Parathyroid adenoma (tissue), 2 donors: ENCODE data around the gene CTCF.

Experiments used
- H2AFZ ChIP-seq: fragments of 300-600 bp; sonication (generic); one replicate; pipeline ENCODE4 v1.7.0; 2017; ENCODE audit warnings: antibody characterized with exemption, mild to moderate bottlenecking
- H3K27ac ChIP-seq: fragments of 300-600 bp; sonication (generic); one replicate; pipeline ENCODE4 v1.7.0; 2017
- H3K27me3 ChIP-seq: fragments of 300-600 bp; sonication (generic); one replicate; pipeline ENCODE4 v1.7.0; 2017; ENCODE audit warnings: low read length; ENCODE audit not compliant: control insufficient read depth, insufficient read depth
- H3K36me3 ChIP-seq: fragments of 300-600 bp; sonication (generic); one replicate; pipeline ENCODE4 v1.7.0; 2017; ENCODE audit warnings: low read length; ENCODE audit not compliant: control insufficient read depth, insufficient read depth
- H3K4me1 ChIP-seq: fragments of 300-600 bp; sonication (generic); one replicate; pipeline ENCODE4 v1.7.0; 2017; ENCODE audit warnings: control low read depth
- H3K4me2 ChIP-seq: fragments of 300-600 bp; sonication (generic); one replicate; pipeline ENCODE4 v1.7.0; 2017; ENCODE audit warnings: low read length
- H3K4me3 ChIP-seq: fragments of 300-600 bp; sonication (generic); one replicate; pipeline ENCODE4 v1.7.0; 2017; ENCODE audit warnings: low read depth, low read length
- H3K79me2 ChIP-seq: fragments of 300-600 bp; sonication (generic); one replicate; pipeline ENCODE4 v1.7.0; 2017; ENCODE audit warnings: control low read depth
- H3K9ac ChIP-seq: fragments of 300-600 bp; sonication (generic); one replicate; pipeline ENCODE4 v1.7.0; 2017; ENCODE audit warnings: mild to moderate bottlenecking
- H3K9me3 ChIP-seq: fragments of 300-600 bp; sonication (generic); one replicate; pipeline ENCODE4 v1.7.0; 2017; ENCODE audit warnings: low read length; ENCODE audit not compliant: control insufficient read depth
- TF ChIP-seq, protein P1 (sequence below): fragments of 300-600 bp; sonication (generic); IDR thresholded peaks from one replicate; pipeline ENCODE4 v1.7.0; 2017; ENCODE audit warnings: antibody characterized with exemption, mild to moderate bottlenecking
- donor health status: primary hyperparathyroidism.

The CTCF gene

DNA sequence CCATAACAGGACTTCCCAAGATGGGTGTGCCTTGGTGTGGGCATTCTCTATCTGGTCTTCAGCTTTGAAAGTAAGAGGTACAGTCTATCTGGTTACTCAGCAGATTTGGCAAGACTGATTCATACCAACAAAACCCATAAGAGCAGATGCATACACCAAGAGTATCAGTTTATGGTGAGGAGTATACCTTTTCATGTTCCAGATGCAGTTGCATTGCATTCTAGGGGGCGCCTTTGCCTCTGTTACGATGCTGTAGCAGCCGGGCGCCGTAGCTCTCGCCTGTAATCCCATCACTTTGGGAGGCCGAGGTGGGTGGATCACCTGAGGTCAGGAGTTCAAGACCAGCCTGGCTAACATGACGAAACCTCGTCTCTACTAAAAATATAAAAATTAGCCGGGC is 51.5 kb downstream of the CTCF start:
- Histone ChIP-seq H3K27me3 (no peaks in the 10 kb centered on the region), H3K9ac (no peak overlapping the region), H3K79me2 (peaks cover 12% of the 10 kb centered on the region), H3K4me3 (no peak overlapping the region), H3K4me2 (no peak overlapping the region), H3K27ac (no peak overlapping the region), H3K36me3 (no peaks in the 10 kb centered on the region), H3K4me1 (no peaks in the 10 kb centered on the region), H3K9me3 (no peaks in the 10 kb centered on the region), H2AFZ (no peak overlapping the region)
- TF ChIP-seq, protein P1, sequence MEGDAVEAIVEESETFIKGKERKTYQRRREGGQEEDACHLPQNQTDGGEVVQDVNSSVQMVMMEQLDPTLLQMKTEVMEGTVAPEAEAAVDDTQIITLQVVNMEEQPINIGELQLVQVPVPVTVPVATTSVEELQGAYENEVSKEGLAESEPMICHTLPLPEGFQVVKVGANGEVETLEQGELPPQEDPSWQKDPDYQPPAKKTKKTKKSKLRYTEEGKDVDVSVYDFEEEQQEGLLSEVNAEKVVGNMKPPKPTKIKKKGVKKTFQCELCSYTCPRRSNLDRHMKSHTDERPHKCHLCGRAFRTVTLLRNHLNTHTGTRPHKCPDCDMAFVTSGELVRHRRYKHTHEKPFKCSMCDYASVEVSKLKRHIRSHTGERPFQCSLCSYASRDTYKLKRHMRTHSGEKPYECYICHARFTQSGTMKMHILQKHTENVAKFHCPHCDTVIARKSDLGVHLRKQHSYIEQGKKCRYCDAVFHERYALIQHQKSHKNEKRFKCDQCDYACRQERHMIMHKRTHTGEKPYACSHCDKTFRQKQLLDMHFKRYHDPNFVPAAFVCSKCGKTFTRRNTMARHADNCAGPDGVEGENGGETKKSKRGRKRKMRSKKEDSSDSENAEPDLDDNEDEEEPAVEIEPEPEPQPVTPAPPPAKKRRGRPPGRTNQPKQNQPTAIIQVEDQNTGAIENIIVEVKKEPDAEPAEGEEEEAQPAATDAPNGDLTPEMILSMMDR, result no peak

DNA sequence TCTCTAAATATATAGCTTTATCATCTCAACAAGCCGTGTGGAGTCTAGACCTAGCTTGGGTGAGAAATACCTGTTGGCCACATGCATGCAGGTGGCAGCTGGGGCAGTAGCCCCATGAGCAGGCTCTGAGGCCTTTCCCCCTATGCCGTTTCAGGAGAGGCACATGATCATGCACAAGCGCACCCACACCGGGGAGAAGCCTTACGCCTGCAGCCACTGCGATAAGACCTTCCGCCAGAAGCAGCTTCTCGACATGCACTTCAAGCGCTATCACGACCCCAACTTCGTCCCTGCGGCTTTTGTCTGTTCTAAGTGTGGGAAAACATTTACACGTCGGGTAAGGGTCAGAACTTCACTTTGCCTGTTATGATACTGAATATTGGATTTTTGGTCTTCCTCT is 65.9 kb downstream of the CTCF start:
- Histone ChIP-seq H3K4me1 (peaks cover 5% of the 10 kb centered on the region), H3K79me2 (no peaks in the 10 kb centered on the region), H3K27ac (no peak overlapping the region), H2AFZ (no peak overlapping the region), H3K27me3 (no peaks in the 10 kb centered on the region), H3K9me3 (no peaks in the 10 kb centered on the region), H3K9ac (no peak overlapping the region), H3K4me2 (no peak overlapping the region), H3K4me3 (no peak overlapping the region), H3K36me3 (no peaks in the 10 kb centered on the region)
- TF ChIP-seq, protein P1, result no peak

DNA sequence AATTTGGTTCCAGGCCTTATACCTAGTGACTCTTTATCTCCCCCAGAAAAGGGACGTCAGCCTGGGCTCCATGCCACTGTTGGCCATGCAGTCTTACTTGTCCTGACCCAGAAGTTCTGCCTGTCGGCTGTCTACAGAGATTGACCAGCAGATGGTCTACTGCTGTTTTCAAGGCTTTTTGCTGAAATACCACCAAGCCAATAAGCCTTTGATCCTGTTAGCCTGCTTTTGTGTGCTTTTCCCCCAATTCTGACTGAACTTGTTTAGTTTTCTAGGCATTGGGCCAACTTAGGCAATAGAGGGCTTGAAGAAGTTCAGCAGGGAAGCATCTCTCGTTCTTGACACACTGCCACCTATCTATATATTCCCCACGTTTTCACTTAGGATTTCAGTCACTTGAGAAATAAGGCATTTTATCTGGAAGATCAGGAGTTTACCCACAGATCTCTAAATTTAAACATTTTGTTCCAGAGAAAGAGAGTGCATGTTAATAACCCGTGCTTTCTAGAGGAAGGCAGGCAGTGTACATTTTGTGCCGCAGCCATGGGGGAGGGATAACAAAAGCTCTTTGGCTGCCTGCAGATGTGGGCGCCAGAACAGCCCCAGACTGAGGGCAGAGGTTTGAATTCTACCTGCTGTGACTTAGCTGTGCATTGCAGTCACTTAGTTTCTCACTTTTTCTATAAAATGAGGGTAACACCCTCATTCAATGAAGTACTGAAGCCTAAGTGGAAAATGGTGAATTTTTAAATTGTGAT is 70.3 kb downstream of the CTCF start:
- Histone ChIP-seq H3K79me2 (no peaks in the 10 kb centered on the region), H3K27me3 (no peaks in the 10 kb centered on the region), H3K9me3 (no peaks in the 10 kb centered on the region), H3K4me2 (no peak overlapping the region), H3K36me3 (no peaks in the 10 kb centered on the region), H3K4me1 (peaks cover 6% of the 10 kb centered on the region), H2AFZ (no peak overlapping the region), H3K27ac (peak overlapping the region; percentile 42), H3K4me3 (no peak overlapping the region), H3K9ac (no peak overlapping the region)
- TF ChIP-seq, protein P1, result no peak

DNA sequence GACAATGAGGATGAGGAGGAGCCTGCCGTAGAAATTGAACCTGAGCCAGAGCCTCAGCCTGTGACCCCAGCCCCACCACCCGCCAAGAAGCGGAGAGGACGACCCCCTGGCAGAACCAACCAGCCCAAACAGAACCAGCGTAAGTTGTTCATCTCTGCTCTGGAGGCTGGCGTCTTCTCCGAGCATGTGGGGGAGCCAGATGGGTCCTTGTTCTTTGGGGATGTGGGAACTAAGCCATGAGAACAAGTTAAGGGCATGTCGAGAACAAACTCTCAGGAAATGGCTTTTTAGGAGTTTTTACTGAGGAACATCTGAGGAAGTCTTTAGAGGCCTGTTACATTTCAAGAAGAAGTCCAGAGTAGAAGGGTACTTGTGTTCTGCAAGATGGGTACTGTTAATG is 74.4 kb downstream of the CTCF start:
- TF ChIP-seq, protein P1, result no peak
- no peak overlapping the region for H3K9ac ChIP-seq
- H3K27me3 ChIP-seq, result no peaks in the 10 kb centered on the region
- no peaks in the 10 kb centered on the region for H3K36me3 ChIP-seq
- H3K4me2 ChIP-seq, result no peak overlapping the region
- no peak overlapping the region for H3K27ac ChIP-seq
- no peaks in the 10 kb centered on the region for H3K79me2 ChIP-seq
- no peaks in the 10 kb centered on the region for H3K9me3 ChIP-seq
- no peak overlapping the region for H3K4me3 ChIP-seq
- H3K4me1 ChIP-seq, result peaks cover 6% of the 10 kb centered on the region
- H2AFZ ChIP-seq, result no peak overlapping the region

DNA sequence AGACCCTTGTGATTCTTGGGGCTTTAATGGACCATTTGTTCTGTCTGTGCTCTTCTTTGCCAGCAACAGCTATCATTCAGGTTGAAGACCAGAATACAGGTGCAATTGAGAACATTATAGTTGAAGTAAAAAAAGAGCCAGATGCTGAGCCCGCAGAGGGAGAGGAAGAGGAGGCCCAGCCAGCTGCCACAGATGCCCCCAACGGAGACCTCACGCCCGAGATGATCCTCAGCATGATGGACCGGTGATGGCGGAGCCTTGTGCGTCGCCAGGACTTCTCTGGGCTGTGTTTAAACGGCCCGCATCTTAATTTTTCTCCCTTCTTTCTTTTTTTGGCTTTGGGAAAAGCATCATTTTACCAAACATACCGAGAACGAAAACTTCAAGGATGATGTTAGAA is 75.3 kb downstream of the CTCF start:
- no peaks in the 10 kb centered on the region for H3K9me3 ChIP-seq
- H3K79me2 ChIP-seq, result no peaks in the 10 kb centered on the region
- no peak overlapping the region for H2AFZ ChIP-seq
- H3K4me2 ChIP-seq, result no peak overlapping the region
- no peaks in the 10 kb centered on the region for H3K36me3 ChIP-seq
- no peak overlapping the region for H3K27ac ChIP-seq
- H3K4me3 ChIP-seq, result no peak overlapping the region
- peaks cover 15% of the 10 kb centered on the region for H3K4me1 ChIP-seq
- no peaks in the 10 kb centered on the region for H3K27me3 ChIP-seq
- no peak overlapping the region for H3K9ac ChIP-seq
- TF ChIP-seq, protein P1, result no peak
